OCI-LY3 (cell line): Measurements from ENCODE around the gene CTSW.

Experiments used
- EZH2phosphoT487 ChIP-seq: fragments of 200-600 bp; shearing (Covaris generic); IDR thresholded peaks from 2 replicates; pipeline ENCODE4 v1.6.1; 2018; ENCODE audit warnings: antibody characterized with exemption, mixed run types, low read depth
- TF ChIP-seq, protein P1 (sequence below): fragments of 200-600, 300-600 bp; sonication (generic); IDR thresholded peaks from 2 replicates; pipeline ENCODE4 v1.5.1; 2014; ENCODE audit warnings: antibody characterized with exemption, low read length, low read depth

DNA sequence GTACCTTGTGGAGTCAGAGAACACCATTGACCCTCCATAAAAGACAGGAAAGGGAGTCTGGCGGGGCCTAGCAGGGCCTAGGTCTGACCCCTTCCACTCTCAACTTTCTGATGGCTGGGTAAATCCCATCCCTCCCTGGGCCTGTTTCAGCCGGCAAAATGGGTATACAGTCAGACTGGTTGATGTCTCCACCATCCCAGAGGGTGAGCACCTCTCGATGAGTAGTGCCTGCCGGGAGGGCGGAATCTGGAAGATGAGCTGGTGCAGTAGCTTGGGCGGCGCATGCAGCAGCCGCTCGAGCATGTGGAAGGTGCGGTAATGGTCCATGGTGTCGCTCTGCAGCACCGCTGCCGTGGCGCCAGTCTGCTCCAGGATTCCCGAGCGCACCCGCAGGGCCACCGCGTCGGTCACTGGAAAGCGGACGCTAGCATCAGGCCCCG is 8.1 kb downstream of the CTSW start:
- TF ChIP-seq, protein P1, sequence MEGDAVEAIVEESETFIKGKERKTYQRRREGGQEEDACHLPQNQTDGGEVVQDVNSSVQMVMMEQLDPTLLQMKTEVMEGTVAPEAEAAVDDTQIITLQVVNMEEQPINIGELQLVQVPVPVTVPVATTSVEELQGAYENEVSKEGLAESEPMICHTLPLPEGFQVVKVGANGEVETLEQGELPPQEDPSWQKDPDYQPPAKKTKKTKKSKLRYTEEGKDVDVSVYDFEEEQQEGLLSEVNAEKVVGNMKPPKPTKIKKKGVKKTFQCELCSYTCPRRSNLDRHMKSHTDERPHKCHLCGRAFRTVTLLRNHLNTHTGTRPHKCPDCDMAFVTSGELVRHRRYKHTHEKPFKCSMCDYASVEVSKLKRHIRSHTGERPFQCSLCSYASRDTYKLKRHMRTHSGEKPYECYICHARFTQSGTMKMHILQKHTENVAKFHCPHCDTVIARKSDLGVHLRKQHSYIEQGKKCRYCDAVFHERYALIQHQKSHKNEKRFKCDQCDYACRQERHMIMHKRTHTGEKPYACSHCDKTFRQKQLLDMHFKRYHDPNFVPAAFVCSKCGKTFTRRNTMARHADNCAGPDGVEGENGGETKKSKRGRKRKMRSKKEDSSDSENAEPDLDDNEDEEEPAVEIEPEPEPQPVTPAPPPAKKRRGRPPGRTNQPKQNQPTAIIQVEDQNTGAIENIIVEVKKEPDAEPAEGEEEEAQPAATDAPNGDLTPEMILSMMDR = no peak
- no peak for TF ChIP-seq EZH2phosphoT487
